Dendritic cell treated with granulocyte-macrophage colony-stimulating factor and Interleukin-4, amounts not matched to agents 40 ng/mL and 50 ng/mL, for 4 days (primary cell): Measurements from ENCODE around the gene LSM4.

ENCODE experiments used
- H3K27ac Mint-ChIP-seq: one replicate; pipeline ENCODE4 v1.8.0; 2022; ENCODE audit warnings: mild to moderate bottlenecking, mixed read lengths
- H3K27me3 Mint-ChIP-seq: one replicate; pipeline ENCODE4 v1.8.0; 2022; ENCODE audit warnings: mild to moderate bottlenecking, mixed read lengths
- H3K36me3 Mint-ChIP-seq: one replicate; pipeline ENCODE4 v1.8.0; 2022; ENCODE audit warnings: low read depth, mixed read lengths
- H3K4me1 Mint-ChIP-seq: one replicate; pipeline ENCODE4 v1.8.0; 2022; ENCODE audit warnings: low read depth, mixed read lengths
- H3K4me3 Mint-ChIP-seq: one replicate; pipeline ENCODE4 v1.8.0; 2022; ENCODE audit warnings: mild to moderate bottlenecking, moderate library complexity, mixed read lengths
- H3K9me3 Mint-ChIP-seq: one replicate; pipeline ENCODE4 v1.8.0; 2022; ENCODE audit warnings: mixed read lengths
- intact Hi-C: fragments of 100-400 bp; cut with micrococcal nuclease; formaldehyde crosslinking; loops from one replicate; pipeline ENCODE4 v1.15.0; 2022

Gene LSM4

GRCh38 chr19:18279266-18279515, 43.7 kb downstream of the LSM4 start:
- Mint-ChIP-seq H3K4me1 (peaks cover 53% of the 10 kb centered on the region), H3K4me3 (peak overlapping the region; percentile 85), H3K36me3 (peaks cover 66% of the 10 kb centered on the region), H3K27me3 (no peaks in the 10 kb centered on the region), H3K9me3 (no peaks in the 10 kb centered on the region), H3K27ac (peak overlapping the region; percentile 99)
- intact Hi-C loops = loop anchor here (1.0 to 2.0 kb wide), 3 partner anchors 14 to 49 kb away; partner anchors contain the start of gene LSM4

- peaks cover 68% of the 10 kb centered on the region for H3K36me3 Mint-ChIP-seq
- H3K9me3 Mint-ChIP-seq = no peaks in the 10 kb centered on the region
- peak overlapping the region; percentile 99 for H3K27ac Mint-ChIP-seq
- H3K27me3 Mint-ChIP-seq = no peaks in the 10 kb centered on the region
- peak overlapping the region; percentile 85 for H3K4me3 Mint-ChIP-seq
- intact Hi-C loops = loop anchor here (1.0 to 2.0 kb wide), 3 partner anchors 14 to 50 kb away; partner anchors contain the start of gene LSM4
- peaks cover 53% of the 10 kb centered on the region for H3K4me1 Mint-ChIP-seq
Measured at GRCh38 chr19:18278521-18279265, 44.2 kb downstream of the LSM4 start.

GRCh38 chr19:18274781-18275356, 48.0 kb downstream of the LSM4 start:
- Mint-ChIP-seq H3K9me3 (no peaks in the 10 kb centered on the region), H3K36me3 (peaks cover 58% of the 10 kb centered on the region), H3K27ac (peak overlapping the region; percentile 74), H3K27me3 (no peaks in the 10 kb centered on the region), H3K4me3 (peak overlapping the region; percentile 6), H3K4me1 (peaks cover 39% of the 10 kb centered on the region)
- intact Hi-C loops = no loop called here

- Mint-ChIP-seq H3K4me1 (peaks cover 38% of the 10 kb centered on the region), H3K4me3 (peak within 1 kb of the TSS; percentile 6), H3K36me3 (peaks cover 52% of the 10 kb centered on the region), H3K27me3 (no peaks in the 10 kb centered on the region), H3K9me3 (no peaks in the 10 kb centered on the region), H3K27ac (peak within 1 kb of the TSS; percentile 74)
- intact Hi-C loops = no loop called here
Measured at GRCh38 chr19:18274219-18274780, 48.6 kb downstream of the LSM4 start, which contains the start of gene IQCN. TSS of gene IQCN (minus strand) at chr19:18274452. CDS start at chr19:18269478, 4,974 bp downstream.

- H3K9me3 Mint-ChIP-seq = no peaks in the 10 kb centered on the region
- peaks cover 38% of the 10 kb centered on the region for H3K4me1 Mint-ChIP-seq
- intact Hi-C loops = no loop called here
- H3K36me3 Mint-ChIP-seq = peaks cover 46% of the 10 kb centered on the region
- H3K4me3 Mint-ChIP-seq = no peak overlapping the region
- H3K27me3 Mint-ChIP-seq = no peaks in the 10 kb centered on the region
- H3K27ac Mint-ChIP-seq = peak overlapping the region; percentile 74
Measured at GRCh38 chr19:18273561-18274218, 49.2 kb downstream of the LSM4 start.

- H3K9me3 Mint-ChIP-seq = no peaks in the 10 kb centered on the region
- no peaks in the 10 kb centered on the region for H3K27me3 Mint-ChIP-seq
- H3K36me3 Mint-ChIP-seq = peaks cover 44% of the 10 kb centered on the region
- peaks cover 30% of the 10 kb centered on the region for H3K4me1 Mint-ChIP-seq
- intact Hi-C loops = no loop called here
- no peak overlapping the region for H3K27ac Mint-ChIP-seq
- no peak overlapping the region for H3K4me3 Mint-ChIP-seq
Measured at GRCh38 chr19:18271433-18271841, 51.4 kb downstream of the LSM4 start.

GRCh38 chr19:18270326-18270725, 52.5 kb downstream of the LSM4 start:
- Mint-ChIP-seq H3K36me3 (peaks cover 44% of the 10 kb centered on the region), H3K27me3 (no peaks in the 10 kb centered on the region), H3K4me1 (peaks cover 25% of the 10 kb centered on the region), H3K9me3 (no peaks in the 10 kb centered on the region), H3K4me3 (no peak overlapping the region), H3K27ac (no peak overlapping the region)
- intact Hi-C loops = no loop called here

- H3K27ac Mint-ChIP-seq = peak overlapping the region; percentile 13
- H3K4me3 Mint-ChIP-seq = no peak overlapping the region
- intact Hi-C loops = no loop called here
- H3K4me1 Mint-ChIP-seq = peaks cover 14% of the 10 kb centered on the region
- no peaks in the 10 kb centered on the region for H3K27me3 Mint-ChIP-seq
- no peaks in the 10 kb centered on the region for H3K9me3 Mint-ChIP-seq
- H3K36me3 Mint-ChIP-seq = peaks cover 49% of the 10 kb centered on the region
Measured at GRCh38 chr19:18269070-18269723, 53.7 kb downstream of the LSM4 start.

- no peak overlapping the region for H3K4me3 Mint-ChIP-seq
- peaks cover 14% of the 10 kb centered on the region for H3K4me1 Mint-ChIP-seq
- no peaks in the 10 kb centered on the region for H3K27me3 Mint-ChIP-seq
- intact Hi-C loops = no loop called here
- H3K36me3 Mint-ChIP-seq = peaks cover 45% of the 10 kb centered on the region
- H3K27ac Mint-ChIP-seq = no peak overlapping the region
- no peaks in the 10 kb centered on the region for H3K9me3 Mint-ChIP-seq
Measured at GRCh38 chr19:18266771-18267686, 55.8 kb downstream of the LSM4 start.

GRCh38 chr19:18265582-18265981, 57.3 kb downstream of the LSM4 start:
- H3K4me1 Mint-ChIP-seq = peaks cover 14% of the 10 kb centered on the region
- no peaks in the 10 kb centered on the region for H3K9me3 Mint-ChIP-seq
- no peak overlapping the region for H3K27ac Mint-ChIP-seq
- intact Hi-C loops = no loop called here
- H3K27me3 Mint-ChIP-seq = no peaks in the 10 kb centered on the region
- H3K36me3 Mint-ChIP-seq = peaks cover 45% of the 10 kb centered on the region
- H3K4me3 Mint-ChIP-seq = no peak overlapping the region

- no peak overlapping the region for H3K4me3 Mint-ChIP-seq
- H3K27ac Mint-ChIP-seq = no peak overlapping the region
- no peaks in the 10 kb centered on the region for H3K27me3 Mint-ChIP-seq
- peaks cover 14% of the 10 kb centered on the region for H3K4me1 Mint-ChIP-seq
- peaks cover 45% of the 10 kb centered on the region for H3K36me3 Mint-ChIP-seq
- intact Hi-C loops = no loop called here
- no peaks in the 10 kb centered on the region for H3K9me3 Mint-ChIP-seq
Measured at GRCh38 chr19:18264971-18265540, 57.8 kb downstream of the LSM4 start.

- H3K4me3 Mint-ChIP-seq = no peak overlapping the region
- H3K27ac Mint-ChIP-seq = no peak overlapping the region
- H3K9me3 Mint-ChIP-seq = no peaks in the 10 kb centered on the region
- peaks cover 13% of the 10 kb centered on the region for H3K4me1 Mint-ChIP-seq
- peaks cover 45% of the 10 kb centered on the region for H3K36me3 Mint-ChIP-seq
- intact Hi-C loops = no loop called here
- no peaks in the 10 kb centered on the region for H3K27me3 Mint-ChIP-seq
Measured at GRCh38 chr19:18264137-18264854, 58.6 kb downstream of the LSM4 start.
